Adipocyte (in vitro differentiated cells): ENCODE results near the gene CYFIP1.
"Not testable (repeated sequence)": the region's sequence is repeated elsewhere in the genome, so short reads cannot be mapped to it uniquely, and the experiment has no call there.

Experiments used
- DNase-seq: peaks from one replicate; pipeline ENCODE4 v3.0.0-alpha.2; 2015; ENCODE audit warnings: low read depth
- H3K27me3 ChIP-seq: replicated peaks from 2 replicates; pipeline ENCODE4 v1.7.0; 2013; ENCODE audit warnings: mild to moderate bottlenecking, low read length, moderate library complexity; ENCODE audit not compliant: control insufficient read depth, insufficient read depth
- H3K36me3 ChIP-seq: 2 replicates; pipeline ENCODE4 v1.7.0; 2013; ENCODE audit warnings: low read length, mild to moderate bottlenecking, moderate library complexity; ENCODE audit not compliant: control insufficient read depth, insufficient read depth, severe bottlenecking
- H3K4me1 ChIP-seq: 2 replicates; pipeline ENCODE4 v1.7.0; 2013; ENCODE audit warnings: mild to moderate bottlenecking, low read length, moderate library complexity; ENCODE audit not compliant: control insufficient read depth, insufficient read depth
- H3K4me3 ChIP-seq: 2 replicates; pipeline ENCODE4 v1.7.0; 2013; ENCODE audit warnings: mild to moderate bottlenecking, low read length, moderate library complexity
- H3K9ac ChIP-seq: 2 replicates; pipeline ENCODE4 v1.7.0; 2013; ENCODE audit warnings: mild to moderate bottlenecking, low read length, moderate library complexity
- H3K9me3 ChIP-seq: 2 replicates; pipeline ENCODE4 v1.7.0; 2013; ENCODE audit warnings: mild to moderate bottlenecking, low read length, moderate library complexity; ENCODE audit not compliant: control insufficient read depth

Gene CYFIP1

GRCh38 chr15:22988811-22989210, 8.6 kb upstream of the CYFIP1 start:
- H3K36me3 ChIP-seq: peaks cover 2% of the 10 kb centered on the region
- H3K4me1 ChIP-seq: peaks cover 9% of the 10 kb centered on the region
- DNase-seq: no peak
- H3K9me3 ChIP-seq: no peaks in the 10 kb centered on the region
- H3K9ac ChIP-seq: no peak overlapping the region
- H3K4me3 ChIP-seq: no peak overlapping the region
- H3K27me3 ChIP-seq: no peaks in the 10 kb centered on the region

- not testable (repeated sequence) for H3K36me3 ChIP-seq, DNase-seq, H3K9me3 ChIP-seq
Measured at GRCh38 chr15:22981931-22982330, 1.8 kb upstream of the CYFIP1 start.

GRCh38 chr15:22981051-22981840, 1.1 kb upstream of the CYFIP1 start:
- no peaks in the 10 kb centered on the region for H3K36me3 ChIP-seq
- no peak for DNase-seq
- H3K4me3 ChIP-seq: peak overlapping the region; percentile 99
- H3K4me1 ChIP-seq: peaks cover 12% of the 10 kb centered on the region
- H3K9ac ChIP-seq: peak overlapping the region; percentile 91
- H3K27me3 ChIP-seq: no peaks in the 10 kb centered on the region
- H3K9me3 ChIP-seq: no peaks in the 10 kb centered on the region

More at GRCh38 chr15:22981931-22982330, 1.8 kb upstream of the CYFIP1 start:
- H3K27me3 ChIP-seq, H3K9ac ChIP-seq, H3K4me3 ChIP-seq: not testable (repeated sequence)
- peaks cover 12% of the 10 kb centered on the region for H3K4me1 ChIP-seq

DNA sequence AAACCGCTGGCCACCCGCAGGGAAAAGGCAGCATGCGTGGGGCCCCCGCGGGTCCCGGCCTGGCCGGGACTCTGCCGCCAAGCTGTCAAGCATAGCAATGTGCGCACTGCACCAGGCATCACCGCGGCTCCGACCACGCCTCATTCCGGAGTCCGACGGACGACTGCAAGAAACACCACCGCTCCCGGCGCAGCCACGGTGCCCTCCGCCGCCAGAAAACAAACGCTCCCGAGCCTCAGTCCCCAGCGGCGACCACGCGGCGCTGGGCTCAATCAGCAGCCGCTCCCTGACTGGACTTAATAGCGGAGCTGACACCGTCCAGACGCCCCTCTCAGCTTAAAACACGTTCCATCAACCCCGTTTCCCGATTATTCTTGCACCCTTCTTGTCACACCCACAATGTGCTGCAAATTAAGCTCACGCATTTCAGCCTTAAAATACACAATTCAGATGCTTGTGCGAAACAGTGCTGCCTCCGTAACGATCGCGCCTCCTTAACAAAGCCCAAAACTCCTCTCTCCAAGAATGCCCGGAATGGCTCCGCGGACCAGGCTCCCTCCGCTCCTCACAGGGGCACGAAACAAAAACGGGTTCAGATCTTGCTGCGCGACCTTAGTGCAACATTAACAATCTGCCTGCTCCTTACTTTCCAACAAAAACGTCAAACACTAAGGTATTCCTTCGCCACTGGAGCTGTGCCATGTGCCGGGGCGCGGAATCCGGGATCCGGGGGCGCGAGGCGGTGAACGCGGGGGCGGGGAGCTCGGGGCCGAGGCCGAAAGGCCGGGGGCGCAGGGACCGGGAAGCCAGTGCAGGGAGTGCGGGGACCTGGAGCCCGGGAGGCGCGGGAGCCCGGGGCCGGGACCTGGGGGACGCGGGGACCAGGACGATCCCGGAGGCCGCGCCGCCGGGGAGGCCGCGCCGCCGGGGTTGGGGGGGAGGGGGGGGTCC, 655 bp downstream of the CYFIP1 start:
- Histone ChIP-seq H3K9me3 (no peaks in the 10 kb centered on the region), H3K4me3 (peak overlapping the region; percentile 99), H3K27me3 (no peaks in the 10 kb centered on the region), H3K4me1 (peaks cover 12% of the 10 kb centered on the region), H3K36me3 (no peaks in the 10 kb centered on the region), H3K9ac (peak overlapping the region; percentile 91)
- DNase-seq: peak; percentile 81

DNA sequence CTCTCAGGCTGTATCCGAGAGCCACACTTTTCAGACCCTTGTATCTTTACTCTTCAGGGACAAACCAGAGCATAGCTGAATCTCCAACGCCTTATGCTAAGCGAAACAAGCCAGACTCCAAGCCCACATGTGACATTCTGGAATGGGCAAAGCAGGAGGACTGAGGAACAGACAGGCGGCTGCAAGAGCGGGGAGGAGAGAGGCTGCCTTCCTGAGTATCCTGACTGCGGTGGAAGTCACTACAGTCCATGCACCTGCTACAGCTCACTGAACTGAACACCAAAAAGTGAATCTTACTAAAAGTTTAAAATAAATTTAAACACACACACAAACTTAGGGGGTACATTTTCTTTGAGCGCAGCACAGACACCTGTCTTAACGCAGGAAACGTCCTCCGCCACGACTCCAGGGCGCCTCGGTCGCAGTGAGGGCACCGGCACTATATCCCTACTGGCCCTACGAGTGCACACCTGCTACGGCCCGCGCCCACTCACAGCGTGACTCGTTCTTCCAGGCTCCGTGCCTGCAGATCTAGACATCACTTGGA, 1.4 kb downstream of the CYFIP1 start:
- DNase-seq: no peak
- H3K4me3 ChIP-seq: peak overlapping the region; percentile 99
- H3K9ac ChIP-seq: peak overlapping the region; percentile 91
- peaks cover 12% of the 10 kb centered on the region for H3K4me1 ChIP-seq
- no peaks in the 10 kb centered on the region for H3K9me3 ChIP-seq
- H3K36me3 ChIP-seq: no peaks in the 10 kb centered on the region
- no peaks in the 10 kb centered on the region for H3K27me3 ChIP-seq

- peaks cover 8% of the 10 kb centered on the region for H3K9me3 ChIP-seq
- peaks cover 7% of the 10 kb centered on the region for H3K4me1 ChIP-seq
- H3K36me3 ChIP-seq: no peaks in the 10 kb centered on the region
- no peak for DNase-seq
- no peaks in the 10 kb centered on the region for H3K27me3 ChIP-seq
- no peak overlapping the region for H3K4me3 ChIP-seq
- H3K9ac ChIP-seq: no peak overlapping the region
Measured at GRCh38 chr15:22974745-22975144, 5.4 kb downstream of the CYFIP1 start.

- Histone ChIP-seq H3K27me3 (no peaks in the 10 kb centered on the region), H3K36me3 (no peaks in the 10 kb centered on the region), H3K4me3 (no peak overlapping the region), H3K4me1 (peaks cover 7% of the 10 kb centered on the region), H3K9me3 (peaks cover 14% of the 10 kb centered on the region), H3K9ac (no peak overlapping the region)
- DNase-seq: no peak
Measured at GRCh38 chr15:22973987-22974386, 6.2 kb downstream of the CYFIP1 start.

- Histone ChIP-seq H3K9ac (no peak overlapping the region), H3K4me1 (peaks cover 7% of the 10 kb centered on the region), H3K9me3 (peaks cover 14% of the 10 kb centered on the region), H3K27me3 (no peaks in the 10 kb centered on the region), H3K4me3 (no peak overlapping the region), H3K36me3 (no peaks in the 10 kb centered on the region)
- no peak for DNase-seq
Measured at GRCh38 chr15:22973286-22973685, 6.9 kb downstream of the CYFIP1 start.

DNA sequence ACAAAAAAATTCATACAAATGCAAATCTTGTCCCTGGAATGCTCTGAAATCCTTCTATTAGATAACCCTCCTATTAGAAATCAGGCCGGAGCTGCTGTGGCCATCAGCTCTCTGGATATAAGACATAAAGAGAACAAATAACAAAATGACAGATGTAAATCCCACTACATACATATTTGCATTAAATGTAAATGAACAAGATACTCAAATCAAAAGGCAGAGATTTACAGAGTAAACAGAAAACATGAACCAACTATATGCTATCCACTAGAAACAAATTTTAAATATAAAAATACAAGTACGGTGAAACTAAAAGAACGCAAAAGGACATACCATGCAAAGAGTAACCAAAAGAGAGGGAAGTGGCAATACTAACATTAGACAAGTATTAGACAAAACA, 10.7 kb downstream of the CYFIP1 start:
- Histone ChIP-seq H3K27me3 (no peaks in the 10 kb centered on the region), H3K9me3 (peaks cover 14% of the 10 kb centered on the region), H3K4me1 (peaks cover 9% of the 10 kb centered on the region), H3K4me3 (no peak overlapping the region), H3K9ac (no peak overlapping the region), H3K36me3 (no peaks in the 10 kb centered on the region)
- DNase-seq: no peak

- peaks cover 14% of the 10 kb centered on the region for H3K9me3 ChIP-seq
- no peak overlapping the region for H3K4me3 ChIP-seq
- no peaks in the 10 kb centered on the region for H3K27me3 ChIP-seq
- peaks cover 20% of the 10 kb centered on the region for H3K4me1 ChIP-seq
- H3K36me3 ChIP-seq: no peaks in the 10 kb centered on the region
- H3K9ac ChIP-seq: no peak overlapping the region
- DNase-seq: peak; percentile 58
Measured at GRCh38 chr15:22968366-22968765, 11.8 kb downstream of the CYFIP1 start.
